HepG2 (cell line): ENCODE data around the gene MCC. TPM values are rescaled to one million over a fixed set of nuclear protein-coding genes. Genes with fewer than 3 reads are reported as not detected.

Experiments
- ATAC-seq: fragments of 200-7000 bp; cut with Tn5 transposase; 3 replicates; pipeline ENCODE4 v1.9.1; 2020; ENCODE audit warnings: mild to moderate bottlenecking, moderate library complexity
- BruUV-seq: library from RNA; stranded (reverse); fragments of 400-500 nt; replicated peaks from 2 replicates; lab custom pipeline; 2021; lab: Mats Ljungman, UMichigan
- CTCF ChIA-PET: fragments of 300-600 bp; formaldehyde crosslinking; extraction: SDS; loops from one replicate; lab custom pipeline; 2021; ENCODE audit warnings: low total read pairs, inconsistent platforms, low intra/inter-chr PET ratio; lab: Yijun Ruan, JAX
- POLR2A ChIA-PET: fragments of 350-600 bp; sonication (Branson Sonifier 250); formaldehyde crosslinking; loops from one replicate; lab custom pipeline; 2020; ENCODE audit warnings: antibody characterized with exemption, inconsistent platforms; lab: Yijun Ruan, JAX
- DNase-seq: peaks from one replicate; pipeline ENCODE4 v3.0.0-alpha.2; 2015; ENCODE audit warnings: low spot score
- FAIRE-seq: peaks from 3 replicates; lab custom pipeline; 2011; peaks lifted over from hg19 to GRCh38; lab: Jason Lieb, UNC
- H2AFZ ChIP-seq: one replicate; pipeline ENCODE4 v1.6.1; 2011; ENCODE audit warnings: low read length, inconsistent platforms
- H3K27ac ChIP-seq: fragments of 300-600 bp; 3 replicates; pipeline ENCODE4 v1.8.0; 2011; ENCODE audit warnings: mixed run types, mild to moderate bottlenecking, mixed read lengths, low read length, inconsistent platforms; ENCODE audit not compliant: insufficient read depth; ENCODE audit errors: extremely low read length
- H3K27me3 ChIP-seq, 2 experiments: fragments of 200-600 bp in 1 of 2; 2 replicates in 1 of 2; 3 replicates in 1 of 2; pipeline versions ENCODE4 v1.6.0 to v1.8.0; 2011; ENCODE audit warnings: low read length in 2 of 2, mild to moderate bottlenecking in 2 of 2, moderate library complexity in 2 of 2, inconsistent platforms in 1 of 2; ENCODE audit not compliant: insufficient read depth in 2 of 2, control insufficient read depth in 1 of 2
- H3K36me3 ChIP-seq, 2 experiments: fragments of 200-600 bp in 1 of 2; replicated peaks in 1 of 2; 2 replicates in 1 of 2; 3 replicates in 1 of 2; pipeline versions ENCODE4 v1.5.1 to v1.8.0; 2011; ENCODE audit warnings: low read length in 2 of 2, inconsistent platforms in 1 of 2; ENCODE audit not compliant: insufficient read depth in 2 of 2, control insufficient read depth in 1 of 2
- H3K4me1 ChIP-seq: 2 replicates; pipeline ENCODE4 v1.5.1; 2012; ENCODE audit warnings: low read length, inconsistent platforms; ENCODE audit not compliant: insufficient read depth
- H3K4me2 ChIP-seq: 2 replicates; pipeline ENCODE4 v1.6.0; 2011; ENCODE audit warnings: low read depth, low read length, inconsistent platforms
- H3K4me3 ChIP-seq, 3 experiments: fragments of 200-600 bp in 1 of 3; sonication (generic), shearing (Covaris generic) in 1 of 3; replicated peaks in 1 of 3; 2 replicates each; pipeline ENCODE4 v1.5.1; 2011 to 2016; ENCODE audit warnings: low read length in 3 of 3, inconsistent platforms in 2 of 3, low read depth in 2 of 3, mild to moderate bottlenecking in 2 of 3, control low read depth in 1 of 3, mixed read lengths in 1 of 3; ENCODE audit not compliant: insufficient read depth in 1 of 3
- H3K79me2 ChIP-seq: one replicate; pipeline ENCODE4 v1.6.1; 2011; ENCODE audit warnings: low read length, inconsistent platforms; ENCODE audit not compliant: insufficient read depth
- H3K9ac ChIP-seq: 2 replicates; pipeline ENCODE4 v1.6.0; 2011; ENCODE audit warnings: mild to moderate bottlenecking, low read depth, low read length, inconsistent platforms; ENCODE audit not compliant: insufficient read depth
- H3K9me3 ChIP-seq: 2 replicates; pipeline ENCODE4 v1.5.1; 2012; ENCODE audit warnings: mild to moderate bottlenecking, low read length
- H4K20me1 ChIP-seq: 2 replicates; pipeline ENCODE4 v1.6.0; 2011; ENCODE audit warnings: inconsistent platforms, mild to moderate bottlenecking, low read length, moderate library complexity; ENCODE audit not compliant: insufficient read depth
- LCORL ChIP-seq, 2 experiments: fragments of 450-650 bp in 1 of 2; sonication (generic) in 1 of 2; formaldehyde crosslinking in 1 of 2; IDR thresholded peaks; 2 replicates each; pipeline versions ENCODE4 v1.5.0 to v1.6.1; 2017 to 2020; ENCODE audit warnings: antibody characterized with exemption in 1 of 2, missing genetic modification reagents in 1 of 2
- MED13 ChIP-seq: sonication (generic); formaldehyde crosslinking; IDR thresholded peaks from 2 replicates; pipeline ENCODE4 v1.5.0; 2020; ENCODE audit warnings: missing genetic modification reagents
- MTA1 ChIP-seq: sonication (generic); formaldehyde crosslinking; IDR thresholded peaks from 2 replicates; pipeline ENCODE4 v1.4.0; 2020; ENCODE audit warnings: missing genetic modification reagents, mild to moderate bottlenecking, borderline replicate concordance
- REXO4 ChIP-seq: sonication (generic); formaldehyde crosslinking; IDR thresholded peaks from 2 replicates; pipeline ENCODE4 v1.8.0; 2022; ENCODE audit warnings: missing genetic modification reagents, mild to moderate bottlenecking, borderline replicate concordance
- STAT5B ChIP-seq: sonication (generic); formaldehyde crosslinking; IDR thresholded peaks from 2 replicates; pipeline ENCODE4 v1.4.0; 2020; ENCODE audit warnings: missing genetic modification reagents
- ZNF24 ChIP-seq: fragments of 450-650 bp; IDR thresholded peaks from 2 replicates; pipeline ENCODE4 v1.6.1; 2017; ENCODE audit warnings: antibody characterized with exemption, mild to moderate bottlenecking
- ZNF615 ChIP-seq: sonication (generic); formaldehyde crosslinking; IDR thresholded peaks from 2 replicates; pipeline ENCODE4 v1.5.0; 2020; ENCODE audit warnings: mild to moderate bottlenecking, missing genetic modification reagents, borderline replicate concordance
- WGBS: methylation state at CpG from one replicate; pipeline ENCODE4 v1.1.6; 2017; ENCODE audit warnings: low lambda C conversion rate; 5-methylcytosine and 5-hydroxymethylcytosine counted together
- in situ Hi-C: cut with HindIII; loops from 2 replicates; pipeline ENCODE4 v1.10.0; 2017; ENCODE audit warnings: low pct_unique_long_range_greater_than_20kb; ENCODE audit not compliant: extremely low pct_ligation_motif_present
- intact Hi-C: fragments of 100-400 bp; cut with micrococcal nuclease; formaldehyde crosslinking; loops from one replicate; pipeline ENCODE4 v1.10.0; 2022; ENCODE audit not compliant: unreplicated experiment
- polyA plus RNA-seq, 8 experiments: library from polyadenylated mRNA; depleted of rRNA in 3 of 8; stranded (reverse) in 7 of 8; unstranded in 1 of 8; fragments of >200 nt; fragmentation: Illumina TruSeq in 4 of 8; extraction: Trizol in 4 of 8; gene quantifications; 2 replicates each; pipeline versions ENCODE4 v1.2.1 to v1.2.3, GENCODE V29; 2011 to 2016; ENCODE audit warnings: low read depth in 4 of 8, missing spikeins in 1 of 8, mixed read lengths in 1 of 8; ENCODE audit not compliant: insufficient read depth in 1 of 8
- total RNA-seq, 5 experiments: library from RNA; depleted of rRNA; stranded (reverse); fragments of >200 nt; fragmentation: Illumina TruSeq; extraction: Trizol; gene quantifications; 2 replicates each; pipeline ENCODE4 v1.2.3, GENCODE V29; 2016; ENCODE audit warnings: low read depth in 1 of 5

The MCC gene
- total and polyA plus RNA-seq, 2 of the 13 experiments (the other 11 are each of a cell fraction or from before 2014, with no cell fraction given) = 0.55 to 2.4 TPM

GRCh38 chr5:113042491-113043243, 445.6 kb downstream of the MCC start:
- no peak overlapping the region for H3K9ac ChIP-seq
- 81% methylated on average over 4 of the region's 4 CpGs for WGBS
- H3K79me2 ChIP-seq = no peaks in the 10 kb centered on the region
- H3K4me3 ChIP-seq = no peak overlapping the region
- intact Hi-C loops (loop anchor here (5.0 kb wide), 1 partner anchor 565 kb away; no protein-coding TSS in a partner anchor), in situ Hi-C loops (loop anchor here (25.0 kb wide), 1 partner anchor 470 kb away; the partner anchor contains the start of gene YTHDC2)
- H3K36me3 ChIP-seq = no peaks in the 10 kb centered on the region
- no peak overlapping the region for H3K4me2 ChIP-seq
- H3K27ac ChIP-seq = no peak overlapping the region
- ChIA-PET POLR2A (no interaction called here), CTCF (interaction anchor here (1.4 kb wide), 1 partner anchor 564 kb away, joined by 3 read pairs; no protein-coding TSS in a partner anchor)
- no TSS peak for BruUV-seq
- no peak overlapping the region for H2AFZ ChIP-seq
- FAIRE-seq (no peak), ATAC-seq (no peak), DNase-seq (no peak)
- no peaks in the 10 kb centered on the region for H3K27me3 ChIP-seq
- TF ChIP-seq MED13 (CRISPR knock-in tag) (no peak), ZNF24 (no peak), LCORL (IDR thresholded peaks at IDR 0.05) (no peak), LCORL (CRISPR knock-in tag; IDR thresholded peaks at IDR 0.05) (no peak), STAT5B (CRISPR knock-in tag) (no peak), REXO4 (CRISPR knock-in tag) (no peak), MTA1 (CRISPR knock-in tag) (no peak), ZNF615 (CRISPR knock-in tag) (no peak)
- H3K9me3 ChIP-seq = no peaks in the 10 kb centered on the region
- no peaks in the 10 kb centered on the region for H3K4me1 ChIP-seq
- no peaks in the 10 kb centered on the region for H4K20me1 ChIP-seq
